ENCODE results near the gene USP3.

Gene USP3

GRCh38 chr15:63564093-63564492 is 59.7 kb downstream of the USP3 start:
- no peaks in the 10 kb centered on the region for H3K36me3 ChIP-seq (ENCODE audit: control insufficient read depth, insufficient read depth, low read length)
- no peaks in the 10 kb centered on the region for H3K27me3 ChIP-seq (ENCODE audit: control insufficient read depth, insufficient read depth, low read length)
- H3K9me3 ChIP-seq (ENCODE audit: control insufficient read depth, insufficient read depth, low read length), result no peaks in the 10 kb centered on the region
- H3K4me3 ChIP-seq (ENCODE audit: low read depth, low read length), result no peak overlapping the region
- H3K9ac ChIP-seq (ENCODE audit: low read depth, low read length), result no peak overlapping the region
- H3K4me1 ChIP-seq (ENCODE audit: control insufficient read depth, insufficient read depth, low read length), result peaks cover 14% of the 10 kb centered on the region

- no peak overlapping the region for H3K4me3 ChIP-seq (ENCODE audit: low read depth, low read length)
- H3K36me3 ChIP-seq (ENCODE audit: control insufficient read depth, insufficient read depth, low read length), result no peaks in the 10 kb centered on the region
- peaks cover 4% of the 10 kb centered on the region for H3K4me1 ChIP-seq (ENCODE audit: control insufficient read depth, insufficient read depth, low read length)
- no peaks in the 10 kb centered on the region for H3K9me3 ChIP-seq (ENCODE audit: control insufficient read depth, insufficient read depth, low read length)
- H3K9ac ChIP-seq (ENCODE audit: low read depth, low read length), result no peak overlapping the region
- no peaks in the 10 kb centered on the region for H3K27me3 ChIP-seq (ENCODE audit: control insufficient read depth, insufficient read depth, low read length)
Observed at GRCh38 chr15:63565536-63566186, 61.3 kb downstream of the USP3 start.

- Histone ChIP-seq H3K36me3 (ENCODE audit: control insufficient read depth, insufficient read depth, low read length) (no peaks in the 10 kb centered on the region), H3K9ac (ENCODE audit: low read depth, low read length) (no peak overlapping the region)
Observed at GRCh38 chr15:63572749-63573464, 68.5 kb downstream of the USP3 start.

GRCh38 chr15:63573533-63573932 is 69.1 kb downstream of the USP3 start:
- Histone ChIP-seq H3K36me3 (ENCODE audit: control insufficient read depth, insufficient read depth, low read length) (no peaks in the 10 kb centered on the region), H3K27me3 (ENCODE audit: control insufficient read depth, insufficient read depth, low read length) (no peaks in the 10 kb centered on the region), H3K4me3 (ENCODE audit: low read depth, low read length) (no peak overlapping the region), H3K9me3 (ENCODE audit: control insufficient read depth, insufficient read depth, low read length) (no peaks in the 10 kb centered on the region), H3K4me1 (ENCODE audit: control insufficient read depth, insufficient read depth, low read length) (no peaks in the 10 kb centered on the region), H3K9ac (ENCODE audit: low read depth, low read length) (no peak overlapping the region)

More at GRCh38 chr15:63572749-63573464, 68.5 kb downstream of the USP3 start:
- Histone ChIP-seq H3K9me3 (ENCODE audit: control insufficient read depth, insufficient read depth, low read length) (no peaks in the 10 kb centered on the region), H3K4me3 (ENCODE audit: low read depth, low read length) (no peak overlapping the region), H3K4me1 (ENCODE audit: control insufficient read depth, insufficient read depth, low read length) (no peaks in the 10 kb centered on the region), H3K27me3 (ENCODE audit: control insufficient read depth, insufficient read depth, low read length) (no peaks in the 10 kb centered on the region)

- no peaks in the 10 kb centered on the region for H3K36me3 ChIP-seq (ENCODE audit: control insufficient read depth, insufficient read depth, low read length)
- H3K27me3 ChIP-seq (ENCODE audit: control insufficient read depth, insufficient read depth, low read length), result no peaks in the 10 kb centered on the region
- H3K9me3 ChIP-seq (ENCODE audit: control insufficient read depth, insufficient read depth, low read length), result no peaks in the 10 kb centered on the region
- no peak overlapping the region for H3K9ac ChIP-seq (ENCODE audit: low read depth, low read length)
- H3K4me1 ChIP-seq (ENCODE audit: control insufficient read depth, insufficient read depth, low read length), result no peaks in the 10 kb centered on the region
- no peak overlapping the region for H3K4me3 ChIP-seq (ENCODE audit: low read depth, low read length)
Observed at GRCh38 chr15:63575312-63575711, 70.9 kb downstream of the USP3 start.

GRCh38 chr15:63576441-63576840 is 72.0 kb downstream of the USP3 start:
- no peaks in the 10 kb centered on the region for H3K9me3 ChIP-seq (ENCODE audit: control insufficient read depth, insufficient read depth, low read length)
- H3K27me3 ChIP-seq (ENCODE audit: control insufficient read depth, insufficient read depth, low read length), result no peaks in the 10 kb centered on the region
- no peaks in the 10 kb centered on the region for H3K36me3 ChIP-seq (ENCODE audit: control insufficient read depth, insufficient read depth, low read length)
- no peak overlapping the region for H3K4me3 ChIP-seq (ENCODE audit: low read depth, low read length)
- H3K9ac ChIP-seq (ENCODE audit: low read depth, low read length), result no peak overlapping the region
- no peaks in the 10 kb centered on the region for H3K4me1 ChIP-seq (ENCODE audit: control insufficient read depth, insufficient read depth, low read length)

- Histone ChIP-seq H3K4me3 (ENCODE audit: low read depth, low read length) (no peak overlapping the region), H3K9ac (ENCODE audit: low read depth, low read length) (no peak overlapping the region), H3K36me3 (ENCODE audit: control insufficient read depth, insufficient read depth, low read length) (no peaks in the 10 kb centered on the region), H3K4me1 (ENCODE audit: control insufficient read depth, insufficient read depth, low read length) (no peaks in the 10 kb centered on the region), H3K27me3 (ENCODE audit: control insufficient read depth, insufficient read depth, low read length) (no peaks in the 10 kb centered on the region), H3K9me3 (ENCODE audit: control insufficient read depth, insufficient read depth, low read length) (no peaks in the 10 kb centered on the region)
Observed at GRCh38 chr15:63582179-63582578, 77.8 kb downstream of the USP3 start.

GRCh38 chr15:63582718-63583426 is 78.5 kb downstream of the USP3 start:
- Histone ChIP-seq H3K27me3 (ENCODE audit: control insufficient read depth, insufficient read depth, low read length) (no peaks in the 10 kb centered on the region), H3K4me3 (ENCODE audit: low read depth, low read length) (no peak overlapping the region), H3K9me3 (ENCODE audit: control insufficient read depth, insufficient read depth, low read length) (no peaks in the 10 kb centered on the region), H3K9ac (ENCODE audit: low read depth, low read length) (no peak overlapping the region), H3K36me3 (ENCODE audit: control insufficient read depth, insufficient read depth, low read length) (no peaks in the 10 kb centered on the region), H3K4me1 (ENCODE audit: control insufficient read depth, insufficient read depth, low read length) (no peaks in the 10 kb centered on the region)

GRCh38 chr15:63586790-63587189 is 82.4 kb downstream of the USP3 start:
- H3K4me1 ChIP-seq (ENCODE audit: control insufficient read depth, insufficient read depth, low read length), result no peaks in the 10 kb centered on the region
- no peak overlapping the region for H3K4me3 ChIP-seq (ENCODE audit: low read depth, low read length)
- no peaks in the 10 kb centered on the region for H3K27me3 ChIP-seq (ENCODE audit: control insufficient read depth, insufficient read depth, low read length)
- H3K9ac ChIP-seq (ENCODE audit: low read depth, low read length), result no peak overlapping the region
- H3K36me3 ChIP-seq (ENCODE audit: control insufficient read depth, insufficient read depth, low read length), result no peaks in the 10 kb centered on the region
- H3K9me3 ChIP-seq (ENCODE audit: control insufficient read depth, insufficient read depth, low read length), result no peaks in the 10 kb centered on the region

- no peaks in the 10 kb centered on the region for H3K9me3 ChIP-seq (ENCODE audit: control insufficient read depth, insufficient read depth, low read length)
- no peak overlapping the region for H3K9ac ChIP-seq (ENCODE audit: low read depth, low read length)
- no peaks in the 10 kb centered on the region for H3K36me3 ChIP-seq (ENCODE audit: control insufficient read depth, insufficient read depth, low read length)
Observed at GRCh38 chr15:63587527-63587926, 83.1 kb downstream of the USP3 start.

GRCh38 chr15:63588826-63589225 is 84.4 kb downstream of the USP3 start:
- Histone ChIP-seq H3K9ac (ENCODE audit: low read depth, low read length) (no peak overlapping the region), H3K4me3 (ENCODE audit: low read depth, low read length) (no peak overlapping the region), H3K36me3 (ENCODE audit: control insufficient read depth, insufficient read depth, low read length) (no peaks in the 10 kb centered on the region), H3K4me1 (ENCODE audit: control insufficient read depth, insufficient read depth, low read length) (no peaks in the 10 kb centered on the region), H3K27me3 (ENCODE audit: control insufficient read depth, insufficient read depth, low read length) (no peaks in the 10 kb centered on the region), H3K9me3 (ENCODE audit: control insufficient read depth, insufficient read depth, low read length) (no peaks in the 10 kb centered on the region)

More at GRCh38 chr15:63587527-63587926, 83.1 kb downstream of the USP3 start:
- no peak overlapping the region for H3K4me3 ChIP-seq (ENCODE audit: low read depth, low read length)
- no peaks in the 10 kb centered on the region for H3K27me3 ChIP-seq (ENCODE audit: control insufficient read depth, insufficient read depth, low read length)
- H3K4me1 ChIP-seq (ENCODE audit: control insufficient read depth, insufficient read depth, low read length), result no peaks in the 10 kb centered on the region

All from iPS-15b (cell line).